Gastroesophageal sphincter (tissue), 3 donors: ENCODE measurements around the gene IFIT5.
"Not testable (repeated sequence)": the region's sequence is repeated elsewhere in the genome, so short reads cannot be mapped to it uniquely, and the experiment has no call there.

Experiments used
- EP300 ChIP-seq: sonication (generic); formaldehyde crosslinking; IDR thresholded peaks from one replicate; pipeline ENCODE4 v1.6.1; 2017; ENCODE audit warnings: antibody characterized with exemption, mild to moderate bottlenecking
- POLR2A ChIP-seq, 2 donors: fragments of 450-650 bp; IDR thresholded peaks; one replicate each; pipeline ENCODE4 v1.6.1; 2017; ENCODE audit warnings: antibody characterized with exemption in 2 of 2, mild to moderate bottlenecking in 2 of 2, moderate library complexity in 1 of 2
- POLR2AphosphoS5 ChIP-seq: sonication (generic); formaldehyde crosslinking; IDR thresholded peaks from one replicate; pipeline ENCODE4 v1.6.1; 2017; ENCODE audit warnings: antibody characterized with exemption
- TF ChIP-seq, protein P1 (sequence below), 4 experiments: fragments of 200-600 bp in 2 of 4; fragments of 450-650 bp in 2 of 4; sonication (generic) in 1 of 4; IDR thresholded peaks; one replicate each; pipeline ENCODE4 v1.5.1; 2017 to 2019; ENCODE audit warnings: antibody characterized with exemption in 4 of 4, mild to moderate bottlenecking in 2 of 4, moderate library complexity in 2 of 4

DNA sequence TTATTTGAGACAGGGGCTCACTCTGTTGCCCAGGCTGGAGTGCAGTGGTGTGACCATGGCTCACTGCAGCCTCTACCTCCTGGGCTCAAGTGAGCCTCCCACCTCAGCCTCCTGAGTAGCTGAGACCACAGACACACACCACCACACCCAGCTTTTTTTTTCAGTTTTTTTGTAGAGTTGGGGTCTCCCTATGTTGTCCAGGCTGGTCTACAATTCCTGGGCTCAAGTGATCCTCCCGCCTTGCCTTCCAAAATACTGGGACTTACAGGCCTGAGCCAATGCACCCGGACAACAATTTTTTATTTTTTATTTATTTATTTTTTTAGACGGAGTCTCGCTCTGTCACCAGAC is 23.2 kb upstream of the IFIT5 start:
- not testable (repeated sequence) for TF ChIP-seq POLR2A (IDR thresholded peaks at IDR 0.05); POLR2AphosphoS5; EP300
- TF ChIP-seq, protein P1, sequence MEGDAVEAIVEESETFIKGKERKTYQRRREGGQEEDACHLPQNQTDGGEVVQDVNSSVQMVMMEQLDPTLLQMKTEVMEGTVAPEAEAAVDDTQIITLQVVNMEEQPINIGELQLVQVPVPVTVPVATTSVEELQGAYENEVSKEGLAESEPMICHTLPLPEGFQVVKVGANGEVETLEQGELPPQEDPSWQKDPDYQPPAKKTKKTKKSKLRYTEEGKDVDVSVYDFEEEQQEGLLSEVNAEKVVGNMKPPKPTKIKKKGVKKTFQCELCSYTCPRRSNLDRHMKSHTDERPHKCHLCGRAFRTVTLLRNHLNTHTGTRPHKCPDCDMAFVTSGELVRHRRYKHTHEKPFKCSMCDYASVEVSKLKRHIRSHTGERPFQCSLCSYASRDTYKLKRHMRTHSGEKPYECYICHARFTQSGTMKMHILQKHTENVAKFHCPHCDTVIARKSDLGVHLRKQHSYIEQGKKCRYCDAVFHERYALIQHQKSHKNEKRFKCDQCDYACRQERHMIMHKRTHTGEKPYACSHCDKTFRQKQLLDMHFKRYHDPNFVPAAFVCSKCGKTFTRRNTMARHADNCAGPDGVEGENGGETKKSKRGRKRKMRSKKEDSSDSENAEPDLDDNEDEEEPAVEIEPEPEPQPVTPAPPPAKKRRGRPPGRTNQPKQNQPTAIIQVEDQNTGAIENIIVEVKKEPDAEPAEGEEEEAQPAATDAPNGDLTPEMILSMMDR (IDR thresholded peaks at IDR 0.05) = not testable (repeated sequence)
